Naive thymus-derived CD4-positive, alpha-beta T cell (primary cell): ENCODE results near the gene CIB2. TPM values are rescaled to one million over a fixed set of nuclear protein-coding genes. Genes with fewer than 3 reads are reported as not detected.

Experiments used
- ATAC-seq: fragments of 150-1000 bp; cut with Tn5 transposase; 2 replicates; pipeline ENCODE4 v1.10.0; 2021; ENCODE audit warnings: mild to moderate bottlenecking, moderate library complexity
- CTCF ChIA-PET: fragments of 350-600 bp; sonication (Branson Sonifier 250); formaldehyde crosslinking; loops from one replicate; lab custom pipeline; 2021; ENCODE audit warnings: antibody characterized with exemption; lab: Charles Lee
- POLR2A ChIA-PET: fragments of 350-600 bp; sonication (Branson Sonifier 250); formaldehyde crosslinking; loops from one replicate; lab custom pipeline; 2021; ENCODE audit warnings: antibody characterized with exemption, inconsistent platforms; lab: Charles Lee
- DNase-seq, 9 donors: peaks; one replicate each; pipeline versions ENCODE4 v3.0.0 to v3.0.0-alpha.2; 2020 to 2022; ENCODE audit warnings: mixed read lengths in 1 of 9
- H3K27ac ChIP-seq: one replicate; pipeline ENCODE4 v1.7.0; 2013; ENCODE audit warnings: mild to moderate bottlenecking, low read depth, low read length, moderate library complexity
- H3K27me3 ChIP-seq, 2 donors: one replicate each; pipeline ENCODE4 v1.7.0; 2013; ENCODE audit warnings: low read length in 2 of 2, mild to moderate bottlenecking in 2 of 2, moderate library complexity in 2 of 2; ENCODE audit not compliant: control insufficient read depth in 2 of 2, insufficient read depth in 2 of 2
- H3K36me3 ChIP-seq, 3 experiments: 1 replicate in 2 of 3; 2 replicates in 1 of 3; pipeline ENCODE4 v1.7.0; 2013; ENCODE audit warnings: low read length in 3 of 3, mild to moderate bottlenecking in 3 of 3, moderate library complexity in 1 of 3; ENCODE audit not compliant: insufficient read depth in 3 of 3, control insufficient read depth in 2 of 3
- H3K4me1 ChIP-seq, 2 donors: one replicate each; pipeline ENCODE4 v1.7.0; 2013; ENCODE audit warnings: low read length in 2 of 2, mild to moderate bottlenecking in 2 of 2, moderate library complexity in 1 of 2; ENCODE audit not compliant: control insufficient read depth in 2 of 2, insufficient read depth in 2 of 2
- H3K4me3 ChIP-seq: 2 replicates; pipeline ENCODE4 v1.7.0; 2013; ENCODE audit warnings: mild to moderate bottlenecking, low read length
- H3K9me3 ChIP-seq, 3 experiments: 1 replicate in 2 of 3; 2 replicates in 1 of 3; pipeline ENCODE4 v1.7.0; 2013; ENCODE audit warnings: low read length in 3 of 3; ENCODE audit not compliant: control insufficient read depth in 2 of 3
- H3K27ac Mint-ChIP-seq, 9 donors: one replicate each; pipeline ENCODE4 v1.8.0; 2020 to 2022; ENCODE audit warnings: mixed read lengths in 9 of 9, mild to moderate bottlenecking in 8 of 9, moderate library complexity in 5 of 9, inconsistent platforms in 2 of 9
- H3K27me3 Mint-ChIP-seq, 5 donors: one replicate each; pipeline ENCODE4 v1.8.0; 2021 to 2022; ENCODE audit warnings: mixed read lengths in 5 of 5, mild to moderate bottlenecking in 1 of 5
- H3K36me3 Mint-ChIP-seq, 5 donors: one replicate each; pipeline ENCODE4 v1.8.0; 2020 to 2022; ENCODE audit warnings: mixed read lengths in 5 of 5, mild to moderate bottlenecking in 3 of 5, inconsistent platforms in 1 of 5
- H3K4me1 Mint-ChIP-seq, 7 donors: one replicate each; pipeline ENCODE4 v1.8.0; 2020 to 2022; ENCODE audit warnings: mixed read lengths in 7 of 7, mild to moderate bottlenecking in 3 of 7, inconsistent platforms in 1 of 7
- H3K4me3 Mint-ChIP-seq, 10 donors: one replicate each; pipeline ENCODE4 v1.8.0; 2020 to 2022; ENCODE audit warnings: mild to moderate bottlenecking in 10 of 10, mixed read lengths in 10 of 10, moderate library complexity in 6 of 10, inconsistent platforms in 2 of 10
- H3K9me3 Mint-ChIP-seq, 11 donors: one replicate each; pipeline ENCODE4 v1.8.0; 2020 to 2022; ENCODE audit warnings: mixed read lengths in 11 of 11, mild to moderate bottlenecking in 4 of 11, inconsistent platforms in 1 of 11, moderate library complexity in 1 of 11
- intact Hi-C, 2 donors: fragments of 100-400 bp; cut with micrococcal nuclease; formaldehyde crosslinking; loops; one replicate each; pipeline ENCODE4 v1.15.1; 2023
- polyA plus RNA-seq, 2 donors: library from polyadenylated mRNA; unstranded; fragments of 300-500 nt; fragmentation: Illumina TruSeq; gene quantifications; one replicate each; pipeline ENCODE4 v1.2.3, GENCODE V29; 2021
- total RNA-seq, 6 experiments: library from RNA in 5 of 6; stranded (reverse) in 5 of 6; gene quantifications; 1 replicate in 5 of 6; 2 replicates in 1 of 6; pipeline ENCODE4 v1.2.3 and lab custom pipeline; 2021 to 2026

Gene CIB2
- total and polyA plus RNA-seq, 7 experiments from 2014 or later: 1.0 to 2.1 (median 1.8) TPM

GRCh38 chr15:78147566-78147965, 16.3 kb upstream of the CIB2 start:
- H3K9me3 Mint-ChIP-seq: no peaks in the 10 kb centered on the region
- ATAC-seq (no peak), DNase-seq (no peak)
- Histone ChIP-seq H3K4me3 (no peak overlapping the region), H3K36me3 (no peaks in the 10 kb centered on the region), H3K4me1 (peaks cover 17 to 21% of the 10 kb centered on the region in 2 donors), H3K27ac (no peak overlapping the region), H3K27me3 (no peaks in the 10 kb centered on the region), H3K9me3 (no peaks in the 10 kb centered on the region)
- ChIA-PET CTCF (interaction anchor here (0.7 to 1.3 kb wide), 6 partner anchors 12 to 118 kb away, joined by 3 to 4 read pairs (median 3); no protein-coding TSS in a partner anchor), POLR2A (interaction anchor here (0.6 to 3.2 kb wide), 7 partner anchors 8 to 104 kb away, joined by 3 to 13 read pairs (median 9); partner anchors contain the start of gene CIB2)
- peaks cover 0 to 8% (median under 1%) of the 10 kb centered on the region in 5 donors for H3K36me3 Mint-ChIP-seq
- H3K4me3 Mint-ChIP-seq: peak overlapping the region; percentile 44 to 98 (median 72)
- H3K27ac Mint-ChIP-seq: peak overlapping the region in 6 of 9 donors; percentile 29 to 95 (median 68)
- H3K27me3 Mint-ChIP-seq: no peaks in the 10 kb centered on the region
- peaks cover 21 to 41% (median 34%) of the 10 kb centered on the region in 7 donors for H3K4me1 Mint-ChIP-seq
- intact Hi-C loops: loop anchor here (5.0 kb wide), 3 partner anchors 70 to 725 kb away; partner anchors contain the start of genes HMG20A (in 1 of the 2), IREB2 (in 1 of the 2), PEAK1 (in 1 of the 2) and TBC1D2B (in 1 of the 2)

GRCh38 chr15:78146425-78147154, 15.3 kb upstream of the CIB2 start:
- H3K27ac Mint-ChIP-seq: peak overlapping the region in 1 of 9 donors; percentile 57

GRCh38 chr15:78142332-78142731, 11.1 kb upstream of the CIB2 start:
- Mint-ChIP-seq H3K4me1 (peaks cover under 1 to 6% (median 2%) of the 10 kb centered on the region in 7 donors), H3K27ac (peak overlapping the region in 1 of 9 donors; percentile 57), H3K9me3 (no peaks in the 10 kb centered on the region), H3K4me3 (no peak overlapping the region), H3K36me3 (no peaks in the 10 kb centered on the region), H3K27me3 (no peaks in the 10 kb centered on the region)
- intact Hi-C loops: no loop called here
- DNase-seq (no peak), ATAC-seq (no peak)
- H3K4me3 ChIP-seq: no peak overlapping the region
- H3K27ac ChIP-seq: no peak overlapping the region
- no peaks in the 10 kb centered on the region for H3K36me3 ChIP-seq
- ChIA-PET CTCF (interaction anchor here (0.5 kb wide), 1 partner anchor 27 kb away, joined by 4 read pairs; no protein-coding TSS in a partner anchor), POLR2A (no interaction called here)
- H3K9me3 ChIP-seq: no peaks in the 10 kb centered on the region
- H3K27me3 ChIP-seq: no peaks in the 10 kb centered on the region
- H3K4me1 ChIP-seq: no peaks in the 10 kb centered on the region

More at GRCh38 chr15:78146425-78147154, 15.3 kb upstream of the CIB2 start:
- no peaks in the 10 kb centered on the region for H3K27me3 ChIP-seq
- H3K36me3 ChIP-seq: no peaks in the 10 kb centered on the region
- no peak overlapping the region for H3K4me3 ChIP-seq
- Mint-ChIP-seq H3K36me3 (peaks cover 0 to 8% (median 0%) of the 10 kb centered on the region in 5 donors), H3K4me1 (peaks cover 18 to 38% (median 32%) of the 10 kb centered on the region in 7 donors), H3K27me3 (no peaks in the 10 kb centered on the region), H3K4me3 (peak overlapping the region in 1 of 10 donors; percentile 84), H3K9me3 (no peaks in the 10 kb centered on the region)
- CTCF ChIA-PET: no interaction called here
- peaks cover 17 to 21% of the 10 kb centered on the region in 2 donors for H3K4me1 ChIP-seq
- no peak overlapping the region for H3K27ac ChIP-seq
- no peak for ATAC-seq
- POLR2A ChIA-PET: interaction anchor here (1.6 to 2.8 kb wide), 2 partner anchors 15 kb away, joined by 6 to 12 read pairs; partner anchors contain the start of gene CIB2
- intact Hi-C loops: loop anchor here (5.0 kb wide), 3 partner anchors 69 to 724 kb away; partner anchors contain the start of genes HMG20A (in 1 of the 2), IREB2 (in 1 of the 2), PEAK1 (in 1 of the 2) and TBC1D2B (in 1 of the 2)
- H3K9me3 ChIP-seq: no peaks in the 10 kb centered on the region
- no peak for DNase-seq

- peak overlapping the region in 1 of 9 donors; percentile 47 for H3K27ac Mint-ChIP-seq
- no peaks in the 10 kb centered on the region for H3K4me1 ChIP-seq
- intact Hi-C loops: no loop called here
- no peaks in the 10 kb centered on the region for H3K9me3 Mint-ChIP-seq
- H3K9me3 ChIP-seq: no peaks in the 10 kb centered on the region
- peaks cover 0 to 1% (median 0%) of the 10 kb centered on the region in 7 donors for H3K4me1 Mint-ChIP-seq
- H3K27ac ChIP-seq: no peak overlapping the region
- ChIA-PET POLR2A (interaction anchor here (2.4 kb wide), 1 partner anchor 8 kb away, joined by 13 read pairs; the partner anchor contains the start of gene IDH3A), CTCF (no interaction called here)
- DNase-seq (no peak), ATAC-seq (no peak)
- no peaks in the 10 kb centered on the region for H3K36me3 Mint-ChIP-seq
- H3K27me3 ChIP-seq: no peaks in the 10 kb centered on the region
- no peaks in the 10 kb centered on the region for H3K27me3 Mint-ChIP-seq
- no peak overlapping the region for H3K4me3 ChIP-seq
- H3K36me3 ChIP-seq: no peaks in the 10 kb centered on the region
- no peak overlapping the region for H3K4me3 Mint-ChIP-seq
Observed at GRCh38 chr15:78140292-78140691, 9.0 kb upstream of the CIB2 start.

GRCh38 chr15:78139578-78139977, 8.3 kb upstream of the CIB2 start:
- no peaks in the 10 kb centered on the region for H3K27me3 ChIP-seq
- no peaks in the 10 kb centered on the region for H3K36me3 ChIP-seq
- Mint-ChIP-seq H3K9me3 (no peaks in the 10 kb centered on the region), H3K4me1 (peaks cover 0 to 1% (median 0%) of the 10 kb centered on the region in 7 donors), H3K27ac (peak overlapping the region in 1 of 9 donors; percentile 20), H3K36me3 (no peaks in the 10 kb centered on the region), H3K4me3 (no peak overlapping the region), H3K27me3 (no peaks in the 10 kb centered on the region)
- ChIA-PET POLR2A (interaction anchor here (0.5 to 2.4 kb wide), 2 partner anchors 9 to 44 kb away, joined by 3 to 13 read pairs; partner anchors contain the start of gene IDH3A), CTCF (interaction anchor here (1.1 kb wide), 1 partner anchor 56 kb away, joined by 5 read pairs; no protein-coding TSS in a partner anchor)
- intact Hi-C loops: no loop called here
- H3K4me1 ChIP-seq: no peaks in the 10 kb centered on the region
- no peak for ATAC-seq
- no peak overlapping the region for H3K4me3 ChIP-seq
- no peak for DNase-seq
- H3K27ac ChIP-seq: no peak overlapping the region
- no peaks in the 10 kb centered on the region for H3K9me3 ChIP-seq

GRCh38 chr15:78133801-78134200, 2.6 kb upstream of the CIB2 start:
- Mint-ChIP-seq H3K9me3 (peaks cover 0 to 2% (median 0%) of the 10 kb centered on the region in 11 donors), H3K4me1 (peaks cover 8 to 34% (median 21%) of the 10 kb centered on the region in 7 donors), H3K27me3 (peaks cover 0 to 2% (median 0%) of the 10 kb centered on the region in 5 donors), H3K27ac (peak overlapping the region in 1 of 9 donors; percentile 90), H3K4me3 (peak overlapping the region in 2 of 10 donors; percentile 4 to 23), H3K36me3 (peaks cover 0 to 4% (median 0%) of the 10 kb centered on the region in 5 donors)
- POLR2A ChIA-PET: interaction anchor here (0.7 to 2.3 kb wide), 3 partner anchors 10 to 100 kb away, joined by 3 to 5 read pairs (median 3); partner anchors contain the start of gene IDH3A
- Histone ChIP-seq H3K9me3 (no peaks in the 10 kb centered on the region), H3K27me3 (no peaks in the 10 kb centered on the region), H3K4me1 (peaks cover 10 to 11% of the 10 kb centered on the region in 2 donors), H3K27ac (no peak overlapping the region), H3K36me3 (no peaks in the 10 kb centered on the region), H3K4me3 (no peak overlapping the region)
- ATAC-seq: no peak
- no peak for DNase-seq
- CTCF ChIA-PET: interaction anchor here (0.7 kb wide), 1 partner anchor 59 kb away, joined by 3 read pairs; no protein-coding TSS in a partner anchor
- intact Hi-C loops: loop anchor here (5.0 kb wide), 3 partner anchors 34 to 108 kb away; no protein-coding TSS in a partner anchor
